Thyroid gland (tissue), 4 donors: Measurements from ENCODE around the gene ARHGAP15. TPM values are rescaled to one million over a fixed set of nuclear protein-coding genes. Genes with fewer than 3 reads are reported as not detected.

Source experiments
- DNase-seq, 2 donors: peaks; one replicate each; pipeline ENCODE4 v3.0.0-alpha.2; 2019
- H3K27ac ChIP-seq, 3 donors: fragments of 200-600 bp; sonication (generic); 1 replicate in 2 of 3; 2 replicates in 1 of 3; pipeline ENCODE4 v1.5.1; 2016 to 2019; ENCODE audit warnings: mild to moderate bottlenecking in 1 of 3, moderate library complexity in 1 of 3
- H3K27me3 ChIP-seq: fragments of 200-600 bp; sonication (generic); one replicate; pipeline ENCODE4 v1.5.1; 2019
- H3K36me3 ChIP-seq, 2 donors: fragments of 200-600 bp; sonication (generic); one replicate each; pipeline ENCODE4 v1.5.1; 2016 to 2019
- H3K4me1 ChIP-seq, 2 donors: fragments of 200-600 bp; sonication (generic); one replicate each; pipeline ENCODE4 v1.5.1; 2017 to 2019
- H3K4me3 ChIP-seq, 3 donors: fragments of 200-600 bp; sonication (generic); replicated peaks in 1 of 3; 1 replicate in 2 of 3; 2 replicates in 1 of 3; pipeline ENCODE4 v1.5.1; 2016; ENCODE audit warnings: mild to moderate bottlenecking in 1 of 3
- H3K9me3 ChIP-seq: fragments of 200-600 bp; sonication (generic); one replicate; pipeline ENCODE4 v1.5.1; 2017
- CTCF ChIP-seq, 6 experiments: fragments of 200-600 bp in 3 of 6; fragments of 450-650 bp in 3 of 6; sonication (generic) in 3 of 6; IDR thresholded peaks; one replicate each; pipeline ENCODE4 v1.5.1; 2016 to 2019; ENCODE audit warnings: antibody characterized with exemption in 6 of 6, mild to moderate bottlenecking in 2 of 6, inconsistent platforms in 1 of 6, moderate library complexity in 1 of 6
- POLR2A ChIP-seq, 2 donors: fragments of 450-650 bp; IDR thresholded peaks; one replicate each; pipeline ENCODE4 v1.6.1; 2017; ENCODE audit warnings: antibody characterized with exemption in 2 of 2, mild to moderate bottlenecking in 2 of 2, moderate library complexity in 1 of 2
- WGBS, 2 donors: methylation state at CpG; one replicate each; pipeline ENCODE4 v1.1.5; 2017; 5-methylcytosine and 5-hydroxymethylcytosine counted together
- intact Hi-C: fragments of 100-400 bp; cut with DNase I; formaldehyde crosslinking; loops from one replicate; pipeline ENCODE4 v1.15.1; 2023
- total RNA-seq, 4 donors: library from RNA; depleted of rRNA; stranded (reverse); fragments of >200 nt; gene quantifications; one replicate each; pipeline ENCODE4 v1.2.3, GENCODE V29; 2016

ARHGAP15 gene
- total RNA-seq, 4 donors from 2014 or later: 9.8 to 24.4 (median 11.9) TPM

- no peak overlapping the region for H3K4me3 ChIP-seq
- intact Hi-C loops: no loop called here
- TF ChIP-seq POLR2A (IDR thresholded peaks at IDR 0.05): no peak
- no peak for TF ChIP-seq CTCF (IDR thresholded peaks at IDR 0.05)
- H3K27ac ChIP-seq: no peak overlapping the region
- 80 to 94% methylated on average over 2 of the region's 2 CpGs for WGBS, 2 donors
- no peaks in the 10 kb centered on the region for H3K36me3 ChIP-seq
- no peak for DNase-seq
- no peaks in the 10 kb centered on the region for H3K9me3 ChIP-seq
- H3K27me3 ChIP-seq: no peaks in the 10 kb centered on the region
- no peaks in the 10 kb centered on the region for H3K4me1 ChIP-seq
These were observed 30.2 kb downstream of the ARHGAP15 start for GRCh38 chr2:143159486-143159840.

GRCh38 chr2:143160732-143161707 lies 31.8 kb downstream of the ARHGAP15 start:
- Histone ChIP-seq H3K4me1 (no peaks in the 10 kb centered on the region), H3K4me3 (no peak overlapping the region), H3K36me3 (no peaks in the 10 kb centered on the region), H3K9me3 (no peaks in the 10 kb centered on the region), H3K27me3 (no peaks in the 10 kb centered on the region), H3K27ac (no peak overlapping the region)
- 73 to 83% methylated on average over 8 of the region's 8 CpGs for WGBS, 2 donors
- intact Hi-C loops: no loop called here
- no peak for DNase-seq
- TF ChIP-seq POLR2A (IDR thresholded peaks at IDR 0.05): no peak
- TF ChIP-seq CTCF (IDR thresholded peaks at IDR 0.05): no peak

GRCh38 chr2:143162123-143162837 lies 33.1 kb downstream of the ARHGAP15 start:
- intact Hi-C loops: no loop called here
- 55 to 56% methylated on average over 12 of the region's 12 CpGs for WGBS, 2 donors
- Histone ChIP-seq H3K36me3 (no peaks in the 10 kb centered on the region), H3K4me3 (no peak overlapping the region), H3K27ac (no peak overlapping the region), H3K27me3 (no peaks in the 10 kb centered on the region), H3K9me3 (no peaks in the 10 kb centered on the region), H3K4me1 (no peaks in the 10 kb centered on the region)
- TF ChIP-seq CTCF (IDR thresholded peaks at IDR 0.05) (peak in 4 of 6 experiments; percentile 49 to 63 (median 62)), POLR2A (IDR thresholded peaks at IDR 0.05) (no peak)
- DNase-seq: peak; percentile 31 to 50

GRCh38 chr2:143162997-143163396 lies 33.8 kb downstream of the ARHGAP15 start:
- no peak for DNase-seq
- H3K36me3 ChIP-seq: no peaks in the 10 kb centered on the region
- intact Hi-C loops: no loop called here
- H3K9me3 ChIP-seq: no peaks in the 10 kb centered on the region
- H3K4me3 ChIP-seq: no peak overlapping the region
- no peaks in the 10 kb centered on the region for H3K4me1 ChIP-seq
- WGBS, 2 donors: 85 to 92% methylated on average over 1 of the region's 1 CpG
- H3K27me3 ChIP-seq: no peaks in the 10 kb centered on the region
- TF ChIP-seq CTCF (IDR thresholded peaks at IDR 0.05): no peak
- TF ChIP-seq POLR2A (IDR thresholded peaks at IDR 0.05): no peak
- H3K27ac ChIP-seq: no peak overlapping the region

- intact Hi-C loops: no loop called here
- WGBS, 2 donors: 82 to 85% methylated on average over 4 of the region's 4 CpGs
These were observed 34.3 kb downstream of the ARHGAP15 start for GRCh38 chr2:143163499-143163898.

More at GRCh38 chr2:143163499-143163898, 34.3 kb downstream of the ARHGAP15 start:
- Histone ChIP-seq H3K27ac (no peak overlapping the region), H3K4me1 (no peaks in the 10 kb centered on the region), H3K27me3 (no peaks in the 10 kb centered on the region), H3K36me3 (no peaks in the 10 kb centered on the region), H3K4me3 (no peak overlapping the region), H3K9me3 (no peaks in the 10 kb centered on the region)
- DNase-seq: no peak
- TF ChIP-seq CTCF (IDR thresholded peaks at IDR 0.05): no peak
- TF ChIP-seq POLR2A (IDR thresholded peaks at IDR 0.05): no peak
